Endothelial cell of umbilical vein (primary cell): ENCODE results near the gene KCNMB2. TPM values are rescaled to one million over a fixed set of nuclear protein-coding genes. Genes with fewer than 3 reads are reported as not detected.

Experiments used
- BruUV-seq: library from RNA; stranded (reverse); fragments of 400-500 nt; replicated peaks from 2 replicates; lab custom pipeline; 2021; lab: Mats Ljungman, UMichigan
- CTCF ChIA-PET: fragments of 300-600, 350-600 bp; sonication (Branson Sonifier 250); formaldehyde crosslinking; loops from one replicate; lab custom pipeline; 2021; ENCODE audit warnings: antibody characterized with exemption, inconsistent platforms; lab: Charles Lee
- POLR2A ChIA-PET: fragments of 300-600, 350-600 bp; sonication (Branson Sonifier 250); formaldehyde crosslinking; loops from one replicate; lab custom pipeline; 2021; ENCODE audit warnings: antibody characterized with exemption, inconsistent platforms; lab: Charles Lee
- DNase-seq: peaks from one replicate; pipeline ENCODE4 v3.0.0-alpha.2; 2011; ENCODE audit warnings: low read depth, low spot score
- FAIRE-seq: peaks from 2 replicates; lab custom pipeline; 2011; peaks lifted over from hg19 to GRCh38; lab: Jason Lieb, UNC
- H2AFZ ChIP-seq: 2 replicates; pipeline ENCODE4 v1.6.0; 2012; ENCODE audit warnings: low read depth, low read length, control low read depth, inconsistent platforms
- H3K27ac ChIP-seq: 2 replicates; pipeline ENCODE4 v1.5.1; 2011; ENCODE audit warnings: low read depth, mild to moderate bottlenecking, control low read depth, low read length, moderate library complexity; ENCODE audit not compliant: insufficient read depth
- H3K27me3 ChIP-seq, 2 experiments: 2 replicates each; pipeline versions ENCODE4 v1.6.0 to v1.6.1; 2011; ENCODE audit warnings: low read length in 2 of 2, mixed read lengths in 1 of 2; ENCODE audit not compliant: control insufficient read depth in 2 of 2, insufficient read depth in 2 of 2
- H3K36me3 ChIP-seq, 2 experiments: 2 replicates in 1 of 2; 3 replicates in 1 of 2; pipeline ENCODE4 v1.5.1; 2011; ENCODE audit warnings: low read length in 2 of 2, mild to moderate bottlenecking in 1 of 2, moderate library complexity in 1 of 2; ENCODE audit not compliant: control insufficient read depth in 2 of 2, insufficient read depth in 2 of 2; ENCODE audit errors: extremely low read depth in 1 of 2
- H3K4me1 ChIP-seq: 3 replicates; pipeline ENCODE4 v1.5.1; 2011; ENCODE audit warnings: mild to moderate bottlenecking, low read length; ENCODE audit not compliant: control insufficient read depth, insufficient read depth; ENCODE audit errors: extremely low read depth
- H3K4me2 ChIP-seq: 2 replicates; pipeline ENCODE4 v1.6.1; 2011; ENCODE audit warnings: low read length, control low read depth, mixed read lengths; ENCODE audit not compliant: insufficient read depth
- H3K4me3 ChIP-seq, 3 experiments: fragments of 200-600 bp in 1 of 3; sonication (generic), shearing (Covaris generic) in 1 of 3; replicated peaks in 1 of 3; 2 replicates each; pipeline ENCODE4 v1.5.1; 2011 to 2016; ENCODE audit warnings: control low read depth in 3 of 3, low read length in 3 of 3, mild to moderate bottlenecking in 2 of 3, inconsistent platforms in 1 of 3, low read depth in 1 of 3, moderate library complexity in 1 of 3; ENCODE audit not compliant: insufficient read depth in 1 of 3
- H3K79me2 ChIP-seq: 2 replicates; pipeline ENCODE4 v1.6.0; 2012; ENCODE audit warnings: low read length, inconsistent platforms; ENCODE audit not compliant: control insufficient read depth, insufficient read depth
- H3K9ac ChIP-seq: replicated peaks from 2 replicates; pipeline ENCODE3; 2011; ENCODE audit warnings: low read length, control low read depth; ENCODE audit not compliant: insufficient read depth; ENCODE audit errors: extremely low read depth
- H3K9me1 ChIP-seq: replicated peaks from 3 replicates; pipeline ENCODE4 v1.6.0; 2011; ENCODE audit warnings: mild to moderate bottlenecking, low read length; ENCODE audit not compliant: control insufficient read depth, insufficient read depth; ENCODE audit errors: extremely low read depth
- H3K9me3 ChIP-seq: replicated peaks from 2 replicates; pipeline ENCODE4 v1.5.1; 2012; ENCODE audit warnings: low read length, inconsistent platforms; ENCODE audit not compliant: control insufficient read depth, insufficient read depth
- H4K20me1 ChIP-seq: replicated peaks from 2 replicates; pipeline ENCODE3; 2011; ENCODE audit warnings: mild to moderate bottlenecking, low read length; ENCODE audit not compliant: control insufficient read depth, insufficient read depth; ENCODE audit errors: extremely low read depth
- EZH2 ChIP-seq: IDR thresholded peaks from 2 replicates; pipeline ENCODE4 v1.6.1; 2012; ENCODE audit warnings: borderline replicate concordance, low read depth, mild to moderate bottlenecking, moderate library complexity, low read length, inconsistent platforms; ENCODE audit not compliant: severe bottlenecking
- FOS ChIP-seq: IDR thresholded peaks from 2 replicates; pipeline ENCODE4 v1.6.1; 2011; ENCODE audit warnings: mild to moderate bottlenecking, low read length, moderate library complexity, borderline replicate concordance; ENCODE audit not compliant: insufficient read depth
- GATA2 ChIP-seq: IDR thresholded peaks from 2 replicates; pipeline ENCODE4 v1.7.0; 2011; ENCODE audit warnings: low read depth, mild to moderate bottlenecking, moderate library complexity, mixed read lengths, low read length; ENCODE audit not compliant: insufficient read length, insufficient read depth
- JUN ChIP-seq: IDR thresholded peaks from 2 replicates; pipeline ENCODE4 v1.6.1; 2011; ENCODE audit warnings: borderline replicate concordance, low read depth; ENCODE audit not compliant: insufficient read length, insufficient read depth
- MYC ChIP-seq: IDR thresholded peaks from one replicate; pipeline ENCODE4 v1.6.1; 2011; ENCODE audit warnings: mild to moderate bottlenecking, low read depth, low read length
- POLR2A ChIP-seq: IDR thresholded peaks from 2 replicates; pipeline ENCODE4 v1.6.1; 2012; ENCODE audit warnings: low read depth, mild to moderate bottlenecking, control low read depth, low read length
- POLR2AphosphoS5 ChIP-seq: IDR thresholded peaks from 2 replicates; pipeline ENCODE4 v1.6.1; 2012; ENCODE audit warnings: low read depth, mild to moderate bottlenecking, control low read depth, low read length, moderate library complexity; ENCODE audit not compliant: insufficient read depth
- dilution Hi-C: fragments of 300-500 bp; cut with MboI; formaldehyde crosslinking; loops from one replicate; pipeline ENCODE4 v1.15.0; 2019; ENCODE audit warnings: low sequenced_read_pairs; ENCODE audit not compliant: extremely low pct_ligation_motif_present
- intact Hi-C: fragments of 100-400 bp; cut with micrococcal nuclease; formaldehyde crosslinking; loops from one replicate; pipeline ENCODE4 v1.10.0; 2022
- polyA plus RNA-seq, 4 experiments: library from polyadenylated mRNA; depleted of rRNA in 3 of 4; stranded (reverse) in 3 of 4; unstranded in 1 of 4; fragments of >200 nt; gene quantifications; 2 replicates each; pipeline versions ENCODE4 v1.2.1 to v1.2.3, GENCODE V29; 2011 to 2012; ENCODE audit warnings: missing spikeins in 1 of 4
- total RNA-seq: library from RNA; stranded (reverse); gene quantifications from 2 replicates; pipeline ENCODE4 v1.2.3, GENCODE V29; 2021
- TF ChIP-seq, protein P1 (sequence below): IDR thresholded peaks from 2 replicates; pipeline ENCODE4 v1.6.1; 2011; ENCODE audit not compliant: insufficient read depth, insufficient read length
- TF ChIP-seq, protein P2 (sequence below), 2 donors: IDR thresholded peaks; 1 replicate in 1 of 2; 2 replicates in 1 of 2; pipeline ENCODE4 v1.5.1; 2011; ENCODE audit warnings: low read length in 2 of 2, mild to moderate bottlenecking in 2 of 2, moderate library complexity in 2 of 2, control low read depth in 1 of 2, inconsistent platforms in 1 of 2, low read depth in 1 of 2; ENCODE audit not compliant: insufficient read depth in 1 of 2; ENCODE audit errors: extremely low read depth in 1 of 2

KCNMB2 gene
- total and polyA plus RNA-seq, 2 donors (not counting 3 experiments of a cell fraction or from before 2014, with no cell fraction given): not detected

GRCh38 chr3:178833695-178834094 is 297.5 kb downstream of the KCNMB2 start:
- BruUV-seq: no TSS peak
- no peaks in the 10 kb centered on the region for H3K9me3 ChIP-seq
- no peak overlapping the region for H2AFZ ChIP-seq
- CTCF ChIA-PET: no interaction called here
- no peaks in the 10 kb centered on the region for H3K27me3 ChIP-seq
- TF ChIP-seq POLR2AphosphoS5 (no peak), EZH2 (no peak), JUN (no peak), MYC (no peak), FOS (no peak), GATA2 (no peak), POLR2A (no peak)
- TF ChIP-seq, protein P1, sequence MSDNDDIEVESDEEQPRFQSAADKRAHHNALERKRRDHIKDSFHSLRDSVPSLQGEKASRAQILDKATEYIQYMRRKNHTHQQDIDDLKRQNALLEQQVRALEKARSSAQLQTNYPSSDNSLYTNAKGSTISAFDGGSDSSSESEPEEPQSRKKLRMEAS: no peak
- TF ChIP-seq, protein P2, sequence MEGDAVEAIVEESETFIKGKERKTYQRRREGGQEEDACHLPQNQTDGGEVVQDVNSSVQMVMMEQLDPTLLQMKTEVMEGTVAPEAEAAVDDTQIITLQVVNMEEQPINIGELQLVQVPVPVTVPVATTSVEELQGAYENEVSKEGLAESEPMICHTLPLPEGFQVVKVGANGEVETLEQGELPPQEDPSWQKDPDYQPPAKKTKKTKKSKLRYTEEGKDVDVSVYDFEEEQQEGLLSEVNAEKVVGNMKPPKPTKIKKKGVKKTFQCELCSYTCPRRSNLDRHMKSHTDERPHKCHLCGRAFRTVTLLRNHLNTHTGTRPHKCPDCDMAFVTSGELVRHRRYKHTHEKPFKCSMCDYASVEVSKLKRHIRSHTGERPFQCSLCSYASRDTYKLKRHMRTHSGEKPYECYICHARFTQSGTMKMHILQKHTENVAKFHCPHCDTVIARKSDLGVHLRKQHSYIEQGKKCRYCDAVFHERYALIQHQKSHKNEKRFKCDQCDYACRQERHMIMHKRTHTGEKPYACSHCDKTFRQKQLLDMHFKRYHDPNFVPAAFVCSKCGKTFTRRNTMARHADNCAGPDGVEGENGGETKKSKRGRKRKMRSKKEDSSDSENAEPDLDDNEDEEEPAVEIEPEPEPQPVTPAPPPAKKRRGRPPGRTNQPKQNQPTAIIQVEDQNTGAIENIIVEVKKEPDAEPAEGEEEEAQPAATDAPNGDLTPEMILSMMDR (IDR thresholded peaks at IDR 0.05; ENCODE audit: extremely low read depth in 1 of 2, insufficient read depth in 1 of 2, low read depth in 1 of 2, low read length in 2 of 2): no peak
- no peaks in the 10 kb centered on the region for H3K9me1 ChIP-seq
- no peaks in the 10 kb centered on the region for H3K36me3 ChIP-seq
- no peak overlapping the region for H3K9ac ChIP-seq
- no peak for DNase-seq
- no peaks in the 10 kb centered on the region for H3K79me2 ChIP-seq
- H3K4me2 ChIP-seq: no peak overlapping the region
- POLR2A ChIA-PET: no interaction called here
- H4K20me1 ChIP-seq: no peaks in the 10 kb centered on the region
- no peak overlapping the region for H3K27ac ChIP-seq
- H3K4me1 ChIP-seq: no peaks in the 10 kb centered on the region
- FAIRE-seq: no peak
- H3K4me3 ChIP-seq: no peak overlapping the region
- dilution Hi-C loops (no loop called here), intact Hi-C loops (no loop called here)
